Dendritic cell treated with granulocyte-macrophage colony-stimulating factor and Interleukin-4, amounts not matched to agents 40 ng/mL and 50 ng/mL, for 4 days (primary cell): ENCODE data around the gene LYRM4.

ENCODE experiments used
- H3K27ac Mint-ChIP-seq: one replicate; pipeline ENCODE4 v1.8.0; 2022; ENCODE audit warnings: mild to moderate bottlenecking, mixed read lengths
- H3K27me3 Mint-ChIP-seq: one replicate; pipeline ENCODE4 v1.8.0; 2022; ENCODE audit warnings: mild to moderate bottlenecking, mixed read lengths
- H3K36me3 Mint-ChIP-seq: one replicate; pipeline ENCODE4 v1.8.0; 2022; ENCODE audit warnings: low read depth, mixed read lengths
- H3K4me1 Mint-ChIP-seq: one replicate; pipeline ENCODE4 v1.8.0; 2022; ENCODE audit warnings: low read depth, mixed read lengths
- H3K4me3 Mint-ChIP-seq: one replicate; pipeline ENCODE4 v1.8.0; 2022; ENCODE audit warnings: mild to moderate bottlenecking, moderate library complexity, mixed read lengths
- H3K9me3 Mint-ChIP-seq: one replicate; pipeline ENCODE4 v1.8.0; 2022; ENCODE audit warnings: mixed read lengths
- intact Hi-C: fragments of 100-400 bp; cut with micrococcal nuclease; formaldehyde crosslinking; loops from one replicate; pipeline ENCODE4 v1.15.0; 2022

LYRM4 gene

GRCh38 chr6:5175635-5176034, 85.1 kb downstream of the LYRM4 start:
- Mint-ChIP-seq H3K36me3 (no peaks in the 10 kb centered on the region), H3K4me3 (no peak overlapping the region), H3K9me3 (no peaks in the 10 kb centered on the region), H3K27me3 (no peaks in the 10 kb centered on the region), H3K27ac (peak overlapping the region; percentile 28), H3K4me1 (peaks cover 29% of the 10 kb centered on the region)
- intact Hi-C loops = no loop called here

DNA sequence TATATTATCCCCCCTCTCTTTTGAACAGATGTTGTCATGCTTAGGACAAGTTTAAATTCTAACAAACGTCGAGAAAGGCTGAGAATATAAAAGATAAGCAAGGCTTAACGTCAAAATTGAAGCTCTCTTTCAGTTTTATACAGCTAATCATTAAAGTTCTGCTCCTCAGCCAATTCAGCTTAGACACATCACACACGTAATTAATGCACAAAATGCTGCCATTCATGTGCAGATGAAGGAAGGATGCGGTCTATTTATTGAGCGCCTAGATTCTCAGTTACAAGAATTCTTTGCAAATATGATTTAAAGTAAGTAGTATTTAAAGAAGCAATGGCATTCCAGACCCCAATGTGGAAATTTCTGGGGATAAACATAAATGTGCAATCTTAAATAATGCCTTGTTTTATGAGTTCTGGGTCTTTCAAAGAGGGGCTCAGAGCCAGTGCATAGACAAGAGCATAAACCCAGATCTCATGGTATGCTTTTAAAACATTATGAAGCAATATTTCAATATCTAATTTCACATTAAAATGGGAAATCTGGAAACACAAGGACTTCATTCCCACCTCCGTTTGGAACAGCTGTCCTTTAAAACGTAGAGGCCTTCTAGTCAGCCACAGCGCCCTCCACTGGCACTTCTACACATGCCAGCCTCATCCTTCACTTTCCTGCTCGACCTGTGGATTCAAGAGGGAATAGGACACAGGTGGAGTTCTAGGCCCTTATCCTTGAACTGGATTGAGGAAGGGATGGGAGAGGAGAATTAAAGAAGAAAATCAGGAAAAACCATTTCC, 85.8 kb downstream of the LYRM4 start:
- H3K36me3 Mint-ChIP-seq = no peaks in the 10 kb centered on the region
- intact Hi-C loops = no loop called here
- peaks cover 24% of the 10 kb centered on the region for H3K4me1 Mint-ChIP-seq
- no peaks in the 10 kb centered on the region for H3K9me3 Mint-ChIP-seq
- H3K4me3 Mint-ChIP-seq = no peak overlapping the region
- no peaks in the 10 kb centered on the region for H3K27me3 Mint-ChIP-seq
- peak overlapping the region; percentile 65 for H3K27ac Mint-ChIP-seq

DNA sequence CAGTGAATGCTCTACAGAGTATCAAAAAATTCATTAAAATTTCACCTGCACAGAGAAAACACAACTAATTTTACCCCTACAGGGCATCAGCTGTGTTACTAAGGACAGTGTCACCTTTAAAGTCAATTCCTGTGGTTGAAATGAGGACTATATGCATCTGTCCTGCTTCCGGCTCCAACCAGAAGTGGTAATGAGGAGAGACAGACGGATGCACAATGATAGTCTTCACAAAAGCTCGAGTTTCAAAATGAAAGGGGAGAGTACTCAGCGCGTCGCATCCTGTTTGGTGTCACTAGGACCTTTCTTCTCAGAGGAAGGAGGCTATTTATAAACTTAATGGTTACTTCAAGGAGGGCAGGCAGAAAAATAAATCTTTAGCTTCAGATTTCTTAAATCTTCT, 86.5 kb downstream of the LYRM4 start:
- Mint-ChIP-seq H3K27ac (peak overlapping the region; percentile 65), H3K36me3 (no peaks in the 10 kb centered on the region), H3K27me3 (no peaks in the 10 kb centered on the region), H3K4me3 (peak overlapping the region; percentile 31), H3K4me1 (peaks cover 22% of the 10 kb centered on the region), H3K9me3 (no peaks in the 10 kb centered on the region)
- intact Hi-C loops = no loop called here

- Mint-ChIP-seq H3K4me1 (peaks cover 19% of the 10 kb centered on the region), H3K9me3 (no peaks in the 10 kb centered on the region), H3K36me3 (no peaks in the 10 kb centered on the region), H3K27ac (peak overlapping the region; percentile 65), H3K27me3 (no peaks in the 10 kb centered on the region), H3K4me3 (no peak overlapping the region)
- intact Hi-C loops = no loop called here
Measured at GRCh38 chr6:5173810-5174209, 86.9 kb downstream of the LYRM4 start.

- no peak overlapping the region for H3K4me3 Mint-ChIP-seq
- intact Hi-C loops = no loop called here
- no peaks in the 10 kb centered on the region for H3K9me3 Mint-ChIP-seq
- H3K36me3 Mint-ChIP-seq = no peaks in the 10 kb centered on the region
- H3K27ac Mint-ChIP-seq = no peak overlapping the region
- peaks cover 19% of the 10 kb centered on the region for H3K4me1 Mint-ChIP-seq
- no peaks in the 10 kb centered on the region for H3K27me3 Mint-ChIP-seq
Measured at GRCh38 chr6:5172897-5173474, 87.8 kb downstream of the LYRM4 start.

- H3K27ac Mint-ChIP-seq = no peak overlapping the region
- H3K9me3 Mint-ChIP-seq = no peaks in the 10 kb centered on the region
- H3K4me3 Mint-ChIP-seq = no peak overlapping the region
- intact Hi-C loops = no loop called here
- H3K27me3 Mint-ChIP-seq = no peaks in the 10 kb centered on the region
- no peaks in the 10 kb centered on the region for H3K36me3 Mint-ChIP-seq
- H3K4me1 Mint-ChIP-seq = peaks cover 19% of the 10 kb centered on the region
Measured at GRCh38 chr6:5172041-5172653, 88.6 kb downstream of the LYRM4 start.

GRCh38 chr6:5167501-5167900, 93.2 kb downstream of the LYRM4 start:
- H3K36me3 Mint-ChIP-seq = no peaks in the 10 kb centered on the region
- intact Hi-C loops = no loop called here
- H3K4me1 Mint-ChIP-seq = no peaks in the 10 kb centered on the region
- H3K4me3 Mint-ChIP-seq = no peak overlapping the region
- H3K9me3 Mint-ChIP-seq = no peaks in the 10 kb centered on the region
- H3K27me3 Mint-ChIP-seq = no peaks in the 10 kb centered on the region
- no peak overlapping the region for H3K27ac Mint-ChIP-seq

DNA sequence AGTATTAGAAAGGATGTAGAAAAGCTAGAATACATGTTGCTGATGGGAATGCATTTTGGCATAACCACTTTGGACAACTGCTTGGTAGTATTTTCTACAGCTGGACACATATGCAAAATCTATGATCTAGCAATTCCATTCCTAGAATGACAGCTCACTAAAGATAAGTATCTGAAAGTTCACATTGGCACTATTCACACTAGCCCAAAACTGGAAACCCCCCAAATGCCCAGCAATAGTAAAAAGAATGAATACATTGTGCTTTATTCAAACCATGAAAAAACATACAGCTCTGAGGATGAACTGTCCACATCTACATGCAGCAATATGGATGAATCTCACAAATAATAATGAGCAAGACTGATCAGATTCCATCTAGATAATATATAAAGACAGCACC, 96.7 kb downstream of the LYRM4 start:
- Mint-ChIP-seq H3K4me3 (no peak overlapping the region), H3K27ac (no peak overlapping the region), H3K9me3 (no peaks in the 10 kb centered on the region), H3K27me3 (no peaks in the 10 kb centered on the region), H3K36me3 (no peaks in the 10 kb centered on the region), H3K4me1 (peaks cover 10% of the 10 kb centered on the region)
- intact Hi-C loops = no loop called here

GRCh38 chr6:5163247-5163646, 97.5 kb downstream of the LYRM4 start:
- no peak overlapping the region for H3K4me3 Mint-ChIP-seq
- H3K4me1 Mint-ChIP-seq = peaks cover 17% of the 10 kb centered on the region
- no peaks in the 10 kb centered on the region for H3K36me3 Mint-ChIP-seq
- no peaks in the 10 kb centered on the region for H3K27me3 Mint-ChIP-seq
- intact Hi-C loops = no loop called here
- no peak overlapping the region for H3K27ac Mint-ChIP-seq
- no peaks in the 10 kb centered on the region for H3K9me3 Mint-ChIP-seq

GRCh38 chr6:5162355-5162754, 98.4 kb downstream of the LYRM4 start:
- no peak overlapping the region for H3K4me3 Mint-ChIP-seq
- peaks cover 23% of the 10 kb centered on the region for H3K4me1 Mint-ChIP-seq
- H3K27ac Mint-ChIP-seq = no peak overlapping the region
- H3K36me3 Mint-ChIP-seq = no peaks in the 10 kb centered on the region
- intact Hi-C loops = no loop called here
- H3K9me3 Mint-ChIP-seq = no peaks in the 10 kb centered on the region
- H3K27me3 Mint-ChIP-seq = no peaks in the 10 kb centered on the region

DNA sequence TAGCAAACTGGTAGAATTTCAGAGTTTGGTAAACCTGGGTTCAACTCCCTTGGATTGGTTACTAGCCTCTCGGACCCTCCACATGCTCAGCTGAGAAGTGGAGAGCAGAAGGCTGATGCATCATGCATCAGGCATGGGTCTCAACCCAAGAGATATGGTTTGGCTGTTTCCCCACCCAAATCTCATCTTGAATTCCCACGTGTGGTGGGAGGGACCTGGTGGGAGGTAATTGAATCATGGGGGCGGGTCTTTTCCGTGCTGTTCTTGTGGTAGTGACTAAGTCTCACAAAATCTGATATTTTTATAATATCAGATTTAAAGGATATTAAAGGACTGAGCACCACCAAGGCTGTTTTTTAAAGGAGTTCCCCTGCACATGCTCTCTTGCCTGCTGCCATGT, 100.5 kb downstream of the LYRM4 start:
- peaks cover 23% of the 10 kb centered on the region for H3K4me1 Mint-ChIP-seq
- no peak overlapping the region for H3K27ac Mint-ChIP-seq
- H3K9me3 Mint-ChIP-seq = no peaks in the 10 kb centered on the region
- intact Hi-C loops = no loop called here
- H3K27me3 Mint-ChIP-seq = no peaks in the 10 kb centered on the region
- H3K4me3 Mint-ChIP-seq = no peak overlapping the region
- no peaks in the 10 kb centered on the region for H3K36me3 Mint-ChIP-seq

GRCh38 chr6:5159162-5159561, 101.6 kb downstream of the LYRM4 start:
- Mint-ChIP-seq H3K4me3 (no peak overlapping the region), H3K36me3 (no peaks in the 10 kb centered on the region), H3K27ac (no peak overlapping the region), H3K27me3 (no peaks in the 10 kb centered on the region), H3K9me3 (no peaks in the 10 kb centered on the region), H3K4me1 (peaks cover 23% of the 10 kb centered on the region)
- intact Hi-C loops = no loop called here

DNA sequence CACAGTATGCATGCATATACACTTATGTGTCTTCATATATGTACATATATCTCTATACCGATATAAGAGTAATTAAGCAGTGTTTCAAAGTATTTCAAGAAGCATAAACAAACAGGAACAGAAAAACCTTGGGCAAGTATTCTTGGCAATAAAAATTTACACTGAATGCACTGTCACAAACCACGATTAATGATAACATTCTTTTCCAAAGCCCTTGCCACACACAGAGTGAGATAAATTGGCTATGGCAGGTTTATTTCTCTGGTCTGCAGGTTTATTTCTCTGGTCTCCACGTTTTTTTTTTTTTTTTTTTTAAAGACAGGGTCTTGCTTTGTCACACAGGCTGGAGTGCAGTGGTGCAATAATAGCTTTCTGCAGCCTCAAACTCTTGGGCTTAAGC, 102.6 kb downstream of the LYRM4 start:
- Mint-ChIP-seq H3K9me3 (no peaks in the 10 kb centered on the region), H3K36me3 (no peaks in the 10 kb centered on the region), H3K27ac (no peak overlapping the region), H3K27me3 (no peaks in the 10 kb centered on the region), H3K4me1 (peaks cover 23% of the 10 kb centered on the region), H3K4me3 (no peak overlapping the region)
- intact Hi-C loops = no loop called here

GRCh38 chr6:5157621-5158138, 103.1 kb downstream of the LYRM4 start:
- H3K27ac Mint-ChIP-seq = no peak overlapping the region
- no peak overlapping the region for H3K4me3 Mint-ChIP-seq
- no peaks in the 10 kb centered on the region for H3K27me3 Mint-ChIP-seq
- peaks cover 24% of the 10 kb centered on the region for H3K4me1 Mint-ChIP-seq
- intact Hi-C loops = no loop called here
- H3K9me3 Mint-ChIP-seq = no peaks in the 10 kb centered on the region
- H3K36me3 Mint-ChIP-seq = no peaks in the 10 kb centered on the region
